Occipital lobe (tissue), 2 donors: Measurements from ENCODE around the gene OR1B1. TPM values are rescaled to one million over a fixed set of nuclear protein-coding genes. Genes with fewer than 3 reads are reported as not detected.
"Not testable (repeated sequence)": the region's sequence is repeated elsewhere in the genome, so short reads cannot be mapped to it uniquely, and the experiment has no call there.

Experiments
- DNase-seq: peaks from one replicate; lab custom pipeline; 2025; lab: John Stamatoyannopoulos, UW
- total RNA-seq: library from RNA; depleted of rRNA; stranded (reverse); fragments of >200 nt; gene quantifications from one replicate; pipeline ENCODE4 v1.2.3, GENCODE V29; 2014

OR1B1 gene
- 0.62 TPM for total RNA-seq

GRCh38 chr9:122657527-122657926 lies at the start of gene OR1B1:
Gene OR1B1 (minus strand): TSS chr9:122657627.
- DNase-seq: no peak

GRCh38 chr9:122695696-122696095 lies 38.3 kb upstream of the OR1B1 start:
- no peak for DNase-seq

- DNase-seq: no peak
These were observed 27.4 kb upstream of the OR1B1 start for GRCh38 chr9:122684851-122685250.

GRCh38 chr9:122672481-122672880 lies 15.1 kb upstream of the OR1B1 start:
- DNase-seq: no peak

- DNase-seq: no peak
These were observed 4.0 kb upstream of the OR1B1 start, which contains the start of gene OR1L1 for GRCh38 chr9:122661416-122661815. Gene OR1L1 (plus strand): TSS chr9:122661716. CDS start chr9:122661716, 0 bp downstream.

GRCh38 chr9:122656378-122656777 lies 1.0 kb downstream of the OR1B1 start:
- no peak for DNase-seq

GRCh38 chr9:122642226-122642625 lies 15.2 kb downstream of the OR1B1 start:
- no peak for DNase-seq

- DNase-seq: no peak
These were observed 37.4 kb downstream of the OR1B1 start for GRCh38 chr9:122619996-122620395.

- DNase-seq: no peak
These were observed 43.1 kb downstream of the OR1B1 start, which contains the start of gene OR1Q1 for GRCh38 chr9:122614362-122614761. Gene OR1Q1 (plus strand): TSS chr9:122614738. CDS start chr9:122614738, 0 bp downstream.

GRCh38 chr9:122609804-122610203 lies 47.6 kb downstream of the OR1B1 start:
- DNase-seq: no peak

- no peak for DNase-seq
These were observed 50.8 kb downstream of the OR1B1 start for GRCh38 chr9:122606587-122606986.

- no peak for DNase-seq
These were observed 51.7 kb downstream of the OR1B1 start for GRCh38 chr9:122605691-122606090.

GRCh38 chr9:122583284-122583683 lies 74.1 kb downstream of the OR1B1 start, which contains the start of gene OR1L8:
Gene OR1L8 (minus strand): TSS chr9:122583384. CDS start chr9:122568477, 14,907 bp downstream.
- not testable (repeated sequence) for DNase-seq

GRCh38 chr9:122580360-122580759 lies 77.1 kb downstream of the OR1B1 start:
- no peak for DNase-seq

- no peak for DNase-seq
These were observed 77.6 kb downstream of the OR1B1 start for GRCh38 chr9:122579874-122580273.

Other genes starting within 250 kb of the OR1B1 start
- not detected for gene OR1J1, start 179.7 kb downstream of the OR1B1 start, total RNA-seq
- gene OR1J2, start 146.8 kb downstream of the OR1B1 start, total RNA-seq: not detected
- gene OR1J4, start 138.5 kb downstream of the OR1B1 start, total RNA-seq: not detected
- gene OR1N1, start 130.3 kb downstream of the OR1B1 start, total RNA-seq: not detected
- not detected for gene OR1N2, start 104.5 kb downstream of the OR1B1 start, total RNA-seq
- not detected for gene OR1L8, start 74.2 kb downstream of the OR1B1 start, total RNA-seq
- not detected for gene OR1Q1, start 42.9 kb downstream of the OR1B1 start, total RNA-seq
- not detected for gene OR1L1, start 4.1 kb upstream of the OR1B1 start, total RNA-seq
- not detected for gene OR1L3, start 17.5 kb upstream of the OR1B1 start, total RNA-seq
- not detected for gene OR1L4, start 66.4 kb upstream of the OR1B1 start, total RNA-seq
- gene OR1L6, start 84.7 kb upstream of the OR1B1 start, total RNA-seq: not detected
- not detected for gene OR5C1, start 131.3 kb upstream of the OR1B1 start, total RNA-seq
- not detected for gene OR1K1, start 142.5 kb upstream of the OR1B1 start, total RNA-seq
- gene PDCL, start 171.0 kb upstream of the OR1B1 start, total RNA-seq: 72.2 TPM
- 125 TPM for gene RC3H2, start 247.7 kb upstream of the OR1B1 start, total RNA-seq